A204.1 (cell line): ENCODE data around the gene SIPA1L3.

Source experiments
- FAIRE-seq: peaks from 2 replicates; lab custom pipeline; 2012; peaks lifted over from hg19 to GRCh38; lab: Jason Lieb, UNC

SIPA1L3 gene

DNA sequence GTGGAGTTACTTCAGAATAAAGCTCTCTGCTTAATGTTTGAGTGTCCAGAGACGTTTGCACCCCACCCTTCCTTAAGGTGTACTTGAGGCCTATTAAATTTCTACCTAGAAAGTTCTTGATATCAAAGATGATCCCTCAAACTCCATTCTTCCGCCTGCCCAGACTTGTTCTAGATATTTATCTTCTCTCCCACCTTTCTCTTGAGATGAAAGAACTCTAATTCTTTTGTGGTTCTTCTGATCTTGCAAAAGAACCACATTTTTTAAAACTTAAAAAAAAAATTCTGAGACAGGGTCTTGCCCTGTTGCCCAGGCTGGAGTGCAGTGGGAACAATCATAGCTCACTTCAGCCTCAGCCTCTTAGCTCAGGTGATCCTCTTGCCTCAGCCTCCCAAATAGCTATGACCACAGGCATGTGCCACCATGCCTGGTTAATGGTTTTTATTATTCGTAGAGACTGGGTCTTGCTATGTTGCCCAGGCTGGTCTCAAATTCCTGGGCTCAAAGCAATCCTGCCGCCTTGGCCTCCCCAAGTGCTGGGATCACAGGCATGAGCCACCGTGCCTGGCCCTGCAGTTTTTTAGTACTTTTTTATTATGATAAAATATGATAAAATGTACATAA, 94.3 kb downstream of the SIPA1L3 start:
- FAIRE-seq: no peak

- no peak for FAIRE-seq
These were observed 96.6 kb downstream of the SIPA1L3 start for GRCh38 chr19:38003438-38004185.

DNA sequence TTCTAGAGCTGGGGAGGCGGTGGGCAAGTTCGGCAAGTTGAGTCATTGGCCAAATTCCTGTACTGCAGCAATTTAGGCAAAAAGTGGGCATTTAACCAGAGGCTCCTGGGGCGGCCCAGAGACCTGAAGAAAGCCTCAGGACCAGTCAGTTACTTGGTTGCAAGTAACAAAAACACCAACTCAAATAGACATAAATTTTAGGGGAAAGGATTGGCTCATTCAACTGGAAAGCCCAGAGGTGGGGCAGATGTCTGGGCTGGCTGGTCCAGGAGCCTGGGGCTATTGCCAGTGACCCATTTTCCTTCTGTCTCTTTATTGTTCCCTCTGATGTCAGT, 97.1 kb downstream of the SIPA1L3 start:
- FAIRE-seq: no peak

- no peak for FAIRE-seq
These were observed 97.7 kb downstream of the SIPA1L3 start for GRCh38 chr19:38004521-38005223.

DNA sequence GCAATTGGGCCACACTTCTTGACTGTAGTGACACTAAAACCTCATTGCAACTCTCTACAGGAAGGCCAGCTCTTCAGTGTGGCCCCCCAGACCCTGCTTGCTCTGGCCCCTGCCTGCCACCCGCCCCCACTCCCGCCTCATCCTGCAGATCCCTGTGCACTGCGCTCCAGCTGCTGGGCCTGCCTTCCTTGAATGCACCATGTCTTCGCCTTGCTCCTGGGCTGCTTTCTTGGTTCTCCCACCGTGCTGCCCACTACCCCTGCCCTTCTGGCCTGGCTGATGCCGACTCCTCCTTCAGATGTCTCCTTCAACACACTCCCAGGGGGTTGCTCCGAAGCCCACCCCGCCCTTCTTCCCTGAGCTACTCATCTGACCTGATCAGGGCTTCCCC, 98.2 kb downstream of the SIPA1L3 start:
- FAIRE-seq: no peak

DNA sequence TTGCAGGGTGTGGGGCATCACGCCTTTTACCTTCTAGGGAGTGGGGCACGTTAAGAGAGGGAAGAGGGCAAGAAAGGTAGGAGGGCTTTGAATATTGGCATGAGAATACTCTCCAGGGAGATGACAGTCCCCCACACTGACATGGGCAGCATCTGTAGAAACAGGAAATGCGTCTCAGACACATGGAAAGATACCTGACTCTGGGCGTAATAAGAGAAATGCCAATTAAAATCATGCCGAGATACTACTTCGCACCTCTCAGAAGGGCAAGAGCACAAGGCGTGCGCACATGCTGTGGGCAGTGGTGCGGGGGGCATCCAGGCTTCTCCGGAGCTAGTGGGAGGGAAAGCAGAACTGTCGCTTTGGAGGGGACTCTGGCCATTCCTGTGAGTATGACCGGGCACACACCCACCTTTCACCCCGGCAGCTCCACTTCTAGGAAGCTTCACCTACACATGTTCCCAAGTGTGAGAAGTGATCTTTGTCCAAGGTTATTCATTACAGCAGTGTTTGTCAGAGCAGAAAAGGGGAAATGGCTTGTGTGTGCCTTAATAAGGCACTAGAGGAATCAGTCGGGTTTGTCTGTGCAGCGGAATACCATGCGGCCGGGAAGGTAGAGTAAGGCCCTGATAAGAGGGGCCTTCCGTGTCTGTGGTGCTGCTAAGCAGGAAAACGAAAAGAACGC, 99.5 kb downstream of the SIPA1L3 start:
- FAIRE-seq: no peak

DNA sequence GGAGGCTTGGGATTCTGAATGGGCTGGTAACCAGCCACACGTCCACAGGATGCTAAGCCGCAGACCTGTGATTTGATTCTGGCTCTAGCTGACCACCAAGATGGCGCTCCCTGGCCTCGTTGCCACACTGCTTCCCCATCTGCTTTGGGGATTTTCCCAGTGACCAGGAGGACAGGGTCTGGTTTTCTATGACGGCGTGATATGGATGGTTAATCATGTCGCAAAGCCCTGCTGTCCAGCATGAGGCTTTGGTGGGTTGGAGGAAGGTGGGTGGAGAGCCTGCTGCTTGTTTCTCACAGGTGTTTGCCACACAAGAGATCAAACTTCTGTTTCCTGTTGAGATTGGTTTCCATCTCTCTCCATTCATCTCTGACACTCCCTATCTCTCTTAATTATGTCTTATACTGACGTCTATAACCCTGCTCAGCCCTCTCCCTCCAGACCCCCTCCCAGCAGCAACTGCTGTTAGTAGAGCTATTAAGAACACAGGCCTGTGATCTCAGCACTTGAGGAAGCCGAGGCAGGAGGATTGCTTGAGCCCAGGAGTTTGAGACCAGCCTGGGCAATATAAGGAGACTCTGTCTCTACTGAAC, 102.7 kb downstream of the SIPA1L3 start:
- no peak for FAIRE-seq

DNA sequence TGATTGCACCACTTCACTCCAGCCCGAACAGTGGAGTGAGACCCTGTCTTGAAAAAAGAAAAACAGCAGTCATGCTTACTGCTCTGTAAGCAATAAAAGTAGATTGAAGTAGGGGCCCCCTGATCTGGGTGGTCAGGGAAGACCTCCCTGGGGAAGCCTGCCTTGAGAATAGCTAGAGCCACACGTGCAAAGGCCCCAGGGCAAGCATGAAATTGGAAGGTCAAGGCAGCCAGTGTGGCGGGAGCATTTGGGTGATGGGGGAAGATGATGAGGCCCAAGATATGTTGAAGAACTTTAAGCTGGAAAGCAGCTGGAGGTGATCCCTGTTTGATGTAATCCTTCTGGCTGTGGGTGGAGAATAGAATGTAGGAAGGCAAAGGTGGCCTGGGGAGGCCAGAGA, 104.4 kb downstream of the SIPA1L3 start:
- no peak for FAIRE-seq

GRCh38 chr19:38012290-38012689, 105.3 kb downstream of the SIPA1L3 start:
- FAIRE-seq: no peak

DNA sequence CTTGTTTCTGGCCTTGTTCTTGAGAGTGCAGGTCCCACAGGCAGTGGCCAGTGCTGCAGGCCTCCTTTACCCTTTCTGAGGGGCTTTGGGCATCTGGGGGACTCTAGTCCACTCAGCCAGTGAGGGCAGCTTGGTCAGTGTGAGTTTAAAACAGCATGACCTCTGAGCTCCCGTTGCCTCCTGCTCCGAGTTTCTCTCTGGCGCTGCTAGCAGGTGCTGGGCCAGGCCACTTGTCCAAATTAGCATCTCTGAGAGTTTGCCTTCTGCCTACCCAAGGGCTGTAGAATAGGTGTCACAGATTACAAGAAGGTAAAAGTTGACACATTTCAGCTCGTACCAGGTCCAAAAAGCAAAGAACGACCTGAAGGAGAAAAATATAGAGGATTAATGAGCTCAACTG, 105.9 kb downstream of the SIPA1L3 start:
- no peak for FAIRE-seq

DNA sequence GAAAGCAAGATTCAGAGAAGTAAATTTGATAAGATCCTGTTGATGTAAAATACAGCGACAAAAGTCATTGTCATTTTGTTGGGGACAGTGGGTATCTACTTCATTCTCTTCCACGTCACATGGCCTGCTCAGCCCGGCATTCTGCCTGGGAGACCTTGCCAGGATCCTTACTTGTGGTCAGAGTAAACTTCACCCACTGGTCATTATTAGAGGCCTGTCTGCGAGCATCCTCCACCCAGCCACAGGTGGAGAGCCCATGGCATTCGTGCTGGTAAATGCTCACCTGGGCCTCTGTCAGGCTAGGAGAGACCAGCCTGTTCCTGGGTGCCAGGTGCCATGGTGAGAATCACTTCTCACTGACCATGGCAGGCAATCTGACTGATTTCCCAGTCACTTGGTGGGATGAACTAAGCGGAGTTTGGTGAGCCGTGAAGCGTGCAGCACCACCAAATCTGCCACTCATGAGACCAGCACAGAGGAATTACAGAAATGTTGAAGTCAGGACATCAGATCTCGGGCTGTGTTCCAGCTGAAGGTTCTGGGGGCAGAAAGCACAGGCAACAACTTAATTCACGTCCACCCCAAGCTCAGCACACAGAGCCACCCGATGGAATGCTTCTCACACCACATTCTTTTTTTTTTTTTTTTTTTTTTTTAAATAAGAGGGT, 107.0 kb downstream of the SIPA1L3 start:
- FAIRE-seq: no peak

- FAIRE-seq: no peak
These were observed 108.2 kb downstream of the SIPA1L3 start for GRCh38 chr19:38015216-38015615.

DNA sequence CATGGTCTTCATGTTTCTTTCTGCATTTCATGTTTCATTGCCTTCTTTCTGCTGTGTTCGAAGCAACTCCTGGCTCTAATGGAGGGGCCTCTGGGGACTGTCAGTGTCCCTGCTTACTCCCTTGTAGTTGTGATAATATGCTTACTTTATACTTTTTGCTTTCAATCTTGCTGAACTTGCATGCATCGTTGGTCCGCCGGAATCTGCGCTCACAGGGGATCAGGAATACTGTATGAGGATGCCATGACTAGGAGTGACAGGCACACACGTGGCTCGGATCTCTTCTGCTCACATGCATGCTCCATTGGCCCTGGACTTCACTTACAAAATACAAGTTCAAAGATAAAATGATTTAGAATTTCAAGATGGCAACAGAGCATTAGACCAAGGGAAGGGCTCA, 108.8 kb downstream of the SIPA1L3 start:
- no peak for FAIRE-seq

DNA sequence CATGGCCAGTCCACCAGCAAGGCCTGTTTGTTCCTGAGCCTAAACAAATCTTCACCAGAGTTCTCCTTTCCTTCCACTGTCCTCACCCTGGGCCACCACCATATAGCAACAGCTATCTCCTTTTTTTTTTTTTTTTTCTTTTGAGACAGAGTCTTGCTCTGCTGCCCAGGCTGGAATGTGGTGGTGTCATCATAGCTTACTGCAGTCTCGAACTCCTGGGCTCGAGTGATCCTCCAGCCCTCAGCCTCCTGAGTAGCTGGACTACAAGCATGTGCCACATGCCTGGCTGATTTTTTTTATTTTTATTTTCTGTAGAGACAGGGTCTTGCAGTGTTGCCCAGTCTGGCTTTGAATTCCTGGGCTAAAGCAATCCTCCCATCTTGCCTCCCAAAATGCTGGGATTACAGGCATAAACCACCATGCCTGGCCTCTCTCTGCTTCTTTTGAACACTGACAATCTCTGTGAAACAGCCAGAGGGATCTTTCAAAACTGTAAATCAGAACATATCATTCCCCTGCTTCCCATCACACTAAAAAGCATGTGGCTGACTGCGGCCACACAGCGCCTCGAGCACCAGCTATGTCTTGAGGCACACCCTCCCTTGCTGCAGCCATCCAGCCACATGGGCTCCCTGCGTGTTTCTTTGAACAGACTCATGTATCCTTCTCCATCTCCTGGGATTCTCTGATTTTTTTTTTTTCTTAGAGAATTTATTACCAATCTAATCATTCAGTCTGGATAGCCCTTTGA, 110.6 kb downstream of the SIPA1L3 start:
- FAIRE-seq: no peak

DNA sequence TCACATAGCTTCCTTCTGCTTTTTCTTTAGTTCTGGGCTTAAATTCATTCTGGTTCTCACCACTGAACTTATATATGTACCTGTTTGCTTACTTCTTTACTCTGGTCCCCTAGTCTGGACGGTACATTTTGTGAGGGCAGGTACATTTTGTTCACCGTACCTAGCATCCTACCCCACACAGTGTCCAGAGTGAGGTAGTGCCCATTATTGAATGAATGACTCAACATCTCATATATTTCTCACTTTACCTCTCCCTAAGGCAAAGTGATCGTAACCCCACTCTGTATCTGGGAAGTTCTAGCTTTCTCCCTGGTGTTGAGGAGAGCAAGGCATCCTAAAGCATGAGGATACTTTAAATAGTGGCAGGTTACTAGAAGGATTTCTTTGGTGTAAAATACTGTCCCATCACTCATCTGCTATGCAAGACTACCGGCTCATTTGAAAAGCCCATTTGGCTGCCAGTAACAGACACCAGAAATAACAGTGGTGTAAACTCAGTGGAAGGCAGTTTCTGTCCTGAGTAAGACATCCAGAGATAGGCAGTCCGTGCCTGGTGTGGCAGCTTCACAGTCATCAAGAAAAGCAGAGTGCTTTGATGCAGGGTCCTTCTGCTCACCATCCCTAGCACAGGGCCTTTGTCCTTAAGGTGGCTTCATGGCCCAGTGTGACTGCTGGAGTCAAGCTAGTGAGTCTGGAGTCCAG, 111.8 kb downstream of the SIPA1L3 start:
- no peak for FAIRE-seq

GRCh38 chr19:38019396-38019724, 112.4 kb downstream of the SIPA1L3 start:
- no peak for FAIRE-seq

GRCh38 chr19:38020311-38020710, 113.3 kb downstream of the SIPA1L3 start:
- FAIRE-seq: no peak

GRCh38 chr19:38021352-38021751, 114.3 kb downstream of the SIPA1L3 start:
- no peak for FAIRE-seq

- no peak for FAIRE-seq
These were observed 116.0 kb downstream of the SIPA1L3 start for GRCh38 chr19:38022791-38023670.
